ENCODE measurements around the gene TICAM2.

GRCh38 chr5:115565233-115565632 lies 37.0 kb downstream of the TICAM2 start:
- TF ChIP-seq, protein P1, sequence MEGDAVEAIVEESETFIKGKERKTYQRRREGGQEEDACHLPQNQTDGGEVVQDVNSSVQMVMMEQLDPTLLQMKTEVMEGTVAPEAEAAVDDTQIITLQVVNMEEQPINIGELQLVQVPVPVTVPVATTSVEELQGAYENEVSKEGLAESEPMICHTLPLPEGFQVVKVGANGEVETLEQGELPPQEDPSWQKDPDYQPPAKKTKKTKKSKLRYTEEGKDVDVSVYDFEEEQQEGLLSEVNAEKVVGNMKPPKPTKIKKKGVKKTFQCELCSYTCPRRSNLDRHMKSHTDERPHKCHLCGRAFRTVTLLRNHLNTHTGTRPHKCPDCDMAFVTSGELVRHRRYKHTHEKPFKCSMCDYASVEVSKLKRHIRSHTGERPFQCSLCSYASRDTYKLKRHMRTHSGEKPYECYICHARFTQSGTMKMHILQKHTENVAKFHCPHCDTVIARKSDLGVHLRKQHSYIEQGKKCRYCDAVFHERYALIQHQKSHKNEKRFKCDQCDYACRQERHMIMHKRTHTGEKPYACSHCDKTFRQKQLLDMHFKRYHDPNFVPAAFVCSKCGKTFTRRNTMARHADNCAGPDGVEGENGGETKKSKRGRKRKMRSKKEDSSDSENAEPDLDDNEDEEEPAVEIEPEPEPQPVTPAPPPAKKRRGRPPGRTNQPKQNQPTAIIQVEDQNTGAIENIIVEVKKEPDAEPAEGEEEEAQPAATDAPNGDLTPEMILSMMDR (IDR thresholded peaks at IDR 0.05; ENCODE audit: poor library complexity), result no peak
- no peak for TF ChIP-seq EZH2 (IDR thresholded peaks at IDR 0.05; ENCODE audit: borderline replicate concordance)

Measured in hepatocyte (in vitro differentiated cells).